K562 (cell line): ENCODE results near the gene HDHD2. TPM values are rescaled to one million over a fixed set of nuclear protein-coding genes. Genes with fewer than 3 reads are reported as not detected.

Source experiments
- ATAC-seq: fragments of 200-7000 bp; cut with Tn5 transposase; 3 replicates; pipeline ENCODE4 v1.9.1; 2020; ENCODE audit warnings: moderate library complexity
- BruUV-seq: library from RNA; stranded (reverse); fragments of 400-500 nt; replicated peaks from 2 replicates; lab custom pipeline; 2021; lab: Mats Ljungman, UMichigan
- CTCF ChIA-PET: fragments of 300-600 bp; formaldehyde crosslinking; extraction: SDS; loops from one replicate; lab custom pipeline; 2021; ENCODE audit warnings: low intra/inter-chr PET ratio; lab: Yijun Ruan, JAX
- POLR2A ChIA-PET: fragments of 300-600, 350-650 bp; sonication (Branson Sonifier 250); formaldehyde crosslinking; extraction: SDS; loops from one replicate; lab custom pipeline; 2021; ENCODE audit warnings: antibody characterized with exemption, inconsistent platforms; lab: Yijun Ruan, JAX
- DNase-seq, 4 experiments: peaks; one replicate each; pipeline versions ENCODE4 v3.0.0 to v3.0.0-alpha.2; 2011 to 2018; ENCODE audit warnings: low spot score in 3 of 4, mixed read lengths in 3 of 4; ENCODE audit errors: extremely low read depth in 1 of 4
- FAIRE-seq: peaks from 2 replicates; lab custom pipeline; 2011; peaks lifted over from hg19 to GRCh38; lab: Jason Lieb, UNC
- H2AFZ ChIP-seq: 2 replicates; pipeline ENCODE4 v1.6.0; 2011; ENCODE audit warnings: low read depth, low read length, control low read depth, inconsistent platforms
- H3K27ac ChIP-seq: fragments of 200-600 bp; 3 replicates; pipeline ENCODE4 v1.8.0; 2011; ENCODE audit warnings: low read depth, mild to moderate bottlenecking, control low read depth, inconsistent platforms, low read length, moderate library complexity, mixed read lengths; ENCODE audit errors: extremely low read depth
- H3K27me3 ChIP-seq, 2 experiments: fragments of 300-600 bp in 1 of 2; 2 replicates in 1 of 2; 3 replicates in 1 of 2; pipeline versions ENCODE4 v1.6.0 to v1.8.0; 2011; ENCODE audit warnings: inconsistent platforms in 2 of 2, low read length in 2 of 2, mild to moderate bottlenecking in 1 of 2, mixed read lengths in 1 of 2, moderate library complexity in 1 of 2; ENCODE audit not compliant: control insufficient read depth in 2 of 2, insufficient read depth in 2 of 2
- H3K36me3 ChIP-seq: fragments of 300-600 bp; 3 replicates; pipeline ENCODE4 v1.8.0; 2011; ENCODE audit warnings: mild to moderate bottlenecking, low read length, inconsistent platforms; ENCODE audit not compliant: control insufficient read depth, insufficient read depth
- H3K4me1 ChIP-seq, 2 experiments: fragments of 200-600 bp in 1 of 2; replicated peaks in 1 of 2; 2 replicates in 1 of 2; 3 replicates in 1 of 2; pipeline versions ENCODE4 v1.5.1 to v1.8.0; 2011; ENCODE audit warnings: inconsistent platforms in 2 of 2, low read length in 2 of 2, mild to moderate bottlenecking in 1 of 2, mixed read lengths in 1 of 2, moderate library complexity in 1 of 2; ENCODE audit not compliant: control insufficient read depth in 2 of 2, insufficient read depth in 2 of 2
- H3K4me2 ChIP-seq: 2 replicates; pipeline ENCODE4 v1.6.1; 2011; ENCODE audit warnings: low read length, control low read depth, inconsistent platforms, mixed read lengths; ENCODE audit not compliant: insufficient read depth
- H3K4me3 ChIP-seq: fragments of 200-600 bp; sonication (generic), shearing (Covaris generic); 2 replicates; pipeline ENCODE4 v1.5.1; 2016; ENCODE audit warnings: control low read depth, inconsistent platforms
- H3K79me2 ChIP-seq: fragments of 200-600 bp; 3 replicates; pipeline ENCODE4 v1.8.0; 2011; ENCODE audit warnings: low read length, inconsistent platforms; ENCODE audit not compliant: control insufficient read depth, insufficient read depth
- H3K9ac ChIP-seq, 2 experiments: 2 replicates each; pipeline versions ENCODE4 v1.6.0 to v1.6.1; 2011; ENCODE audit warnings: low read depth in 2 of 2, low read length in 2 of 2, control low read depth in 1 of 2, inconsistent platforms in 1 of 2, mild to moderate bottlenecking in 1 of 2, mixed read lengths in 1 of 2; ENCODE audit not compliant: insufficient read depth in 1 of 2
- H3K9me1 ChIP-seq: one replicate; pipeline ENCODE4 v1.6.0; 2011; ENCODE audit warnings: inconsistent platforms, mild to moderate bottlenecking, low read length, moderate library complexity; ENCODE audit not compliant: control insufficient read depth, insufficient read depth
- H3K9me3 ChIP-seq: replicated peaks from 2 replicates; pipeline ENCODE4 v1.5.1; 2011; ENCODE audit warnings: low read depth, low read length, inconsistent platforms; ENCODE audit not compliant: control insufficient read depth, insufficient read depth
- H4K20me1 ChIP-seq: replicated peaks from 2 replicates; pipeline ENCODE4 v1.6.1; 2011; ENCODE audit warnings: low read length, inconsistent platforms, mixed read lengths; ENCODE audit not compliant: control insufficient read depth, insufficient read depth
- NR3C1 ChIP-seq: sonication (generic); formaldehyde crosslinking; IDR thresholded peaks from 2 replicates; pipeline ENCODE4 v1.8.1; 2022; ENCODE audit warnings: missing genetic modification reagents
- ZZZ3 ChIP-seq: fragments of 450-650 bp; IDR thresholded peaks from 2 replicates; pipeline ENCODE4 v1.6.1; 2016; ENCODE audit warnings: antibody characterized with exemption, mild to moderate bottlenecking, moderate library complexity
- WGBS: fragments of 100-300 bp; shearing (Covaris generic); methylation state at CpG from one replicate; pipeline ENCODE4 v1.1.6; 2016; ENCODE audit warnings: low coverage, mixed read lengths; ENCODE audit not compliant: insufficient coverage; ENCODE audit errors: missing lambda C conversion rate; 5-methylcytosine and 5-hydroxymethylcytosine counted together
- in situ Hi-C: fragments of 300-500 bp; cut with MboI; formaldehyde crosslinking; loops from 4 replicates; pipeline ENCODE4 v1.15.0; 2018; ENCODE audit warnings: inconsistent platforms, mixed read lengths
- intact Hi-C: fragments of 100-400 bp; cut with micrococcal nuclease; formaldehyde crosslinking; loops from 2 replicates; pipeline ENCODE4 v1.14.2; 2022
- polyA plus RNA-seq, 8 experiments: library from polyadenylated mRNA; depleted of rRNA in 4 of 8; stranded (reverse) in 5 of 8; unstranded in 3 of 8; fragments of >200 nt; fragmentation: Nextera tagmentation in 2 of 8; fragmentation: Illumina TruSeq in 1 of 8; extraction: Ambion mirVana in 2 of 8; extraction: Trizol in 1 of 8; gene quantifications; 2 replicates each; pipeline versions ENCODE4 v1.2.1 to v1.2.3, GENCODE V29; 2011 to 2014; ENCODE audit warnings: inconsistent platforms in 1 of 8, missing spikeins in 1 of 8
- total RNA-seq, 7 experiments: library from RNA; depleted of rRNA in 6 of 7; stranded (reverse); fragments of >200 nt in 6 of 7; fragmentation: Illumina TruSeq in 2 of 7; extraction: Trizol in 2 of 7; gene quantifications; 2 replicates each; pipeline versions ENCODE4 v1.2.1 to v1.2.3, GENCODE V29; 2011 to 2021; ENCODE audit warnings: low replicate concordance in 1 of 7
- TF ChIP-seq, protein P1 (sequence below): fragments of 200-800 bp; sonication (Bioruptor generic); IDR thresholded peaks from 2 replicates; pipeline ENCODE4 v1.6.1; 2016; ENCODE audit warnings: missing genetic modification characterization, missing compliant biosample characterization

Gene HDHD2
- total and polyA plus RNA-seq, 9 of the 15 experiments (the other 6 are each of a cell fraction or from before 2014, with no cell fraction given): 6.8 to 25.2 (median 21.5) TPM

DNA sequence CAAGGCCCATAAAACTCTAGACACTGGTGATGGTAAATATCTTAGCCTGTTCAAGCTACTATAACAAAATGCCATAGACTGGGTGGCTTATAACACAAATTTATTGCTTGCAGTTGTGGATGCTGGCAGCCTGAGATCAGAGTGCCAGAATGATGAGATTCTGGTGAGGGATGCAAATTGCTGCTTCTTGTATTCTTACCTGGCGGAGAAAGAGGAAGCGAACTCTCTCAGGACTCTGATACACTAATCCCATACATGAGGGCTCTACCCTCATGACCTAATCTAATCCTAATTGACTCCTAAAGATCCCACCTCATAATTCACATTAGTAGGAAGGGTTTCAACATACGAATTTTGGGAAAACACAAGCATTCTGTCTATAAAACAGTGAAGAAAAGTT is 30.5 kb upstream of the HDHD2 start:
- intact Hi-C loops: no loop called here
- FAIRE-seq: no peak
- H3K4me2 ChIP-seq: no peak overlapping the region
- H4K20me1 ChIP-seq: no peaks in the 10 kb centered on the region
- no peak for DNase-seq
- POLR2A ChIA-PET: no interaction called here
- in situ Hi-C loops: no loop called here
- H3K9me3 ChIP-seq: peaks cover 10% of the 10 kb centered on the region
- no peaks in the 10 kb centered on the region for H3K9me1 ChIP-seq
- ATAC-seq: no peak
- no peak overlapping the region for H3K4me3 ChIP-seq
- H3K79me2 ChIP-seq: peaks cover 4% of the 10 kb centered on the region
- no peak overlapping the region for H2AFZ ChIP-seq
- peaks cover 0 to 12% of the 10 kb centered on the region in 2 experiments; a peak in 4 of 5 replicates for H3K4me1 ChIP-seq
- no peaks in the 10 kb centered on the region for H3K36me3 ChIP-seq
- CTCF ChIA-PET: no interaction called here
- TF ChIP-seq NR3C1 (CRISPR knock-in tag) (no peak), ZZZ3 (no peak)
- TF ChIP-seq, protein P1, sequence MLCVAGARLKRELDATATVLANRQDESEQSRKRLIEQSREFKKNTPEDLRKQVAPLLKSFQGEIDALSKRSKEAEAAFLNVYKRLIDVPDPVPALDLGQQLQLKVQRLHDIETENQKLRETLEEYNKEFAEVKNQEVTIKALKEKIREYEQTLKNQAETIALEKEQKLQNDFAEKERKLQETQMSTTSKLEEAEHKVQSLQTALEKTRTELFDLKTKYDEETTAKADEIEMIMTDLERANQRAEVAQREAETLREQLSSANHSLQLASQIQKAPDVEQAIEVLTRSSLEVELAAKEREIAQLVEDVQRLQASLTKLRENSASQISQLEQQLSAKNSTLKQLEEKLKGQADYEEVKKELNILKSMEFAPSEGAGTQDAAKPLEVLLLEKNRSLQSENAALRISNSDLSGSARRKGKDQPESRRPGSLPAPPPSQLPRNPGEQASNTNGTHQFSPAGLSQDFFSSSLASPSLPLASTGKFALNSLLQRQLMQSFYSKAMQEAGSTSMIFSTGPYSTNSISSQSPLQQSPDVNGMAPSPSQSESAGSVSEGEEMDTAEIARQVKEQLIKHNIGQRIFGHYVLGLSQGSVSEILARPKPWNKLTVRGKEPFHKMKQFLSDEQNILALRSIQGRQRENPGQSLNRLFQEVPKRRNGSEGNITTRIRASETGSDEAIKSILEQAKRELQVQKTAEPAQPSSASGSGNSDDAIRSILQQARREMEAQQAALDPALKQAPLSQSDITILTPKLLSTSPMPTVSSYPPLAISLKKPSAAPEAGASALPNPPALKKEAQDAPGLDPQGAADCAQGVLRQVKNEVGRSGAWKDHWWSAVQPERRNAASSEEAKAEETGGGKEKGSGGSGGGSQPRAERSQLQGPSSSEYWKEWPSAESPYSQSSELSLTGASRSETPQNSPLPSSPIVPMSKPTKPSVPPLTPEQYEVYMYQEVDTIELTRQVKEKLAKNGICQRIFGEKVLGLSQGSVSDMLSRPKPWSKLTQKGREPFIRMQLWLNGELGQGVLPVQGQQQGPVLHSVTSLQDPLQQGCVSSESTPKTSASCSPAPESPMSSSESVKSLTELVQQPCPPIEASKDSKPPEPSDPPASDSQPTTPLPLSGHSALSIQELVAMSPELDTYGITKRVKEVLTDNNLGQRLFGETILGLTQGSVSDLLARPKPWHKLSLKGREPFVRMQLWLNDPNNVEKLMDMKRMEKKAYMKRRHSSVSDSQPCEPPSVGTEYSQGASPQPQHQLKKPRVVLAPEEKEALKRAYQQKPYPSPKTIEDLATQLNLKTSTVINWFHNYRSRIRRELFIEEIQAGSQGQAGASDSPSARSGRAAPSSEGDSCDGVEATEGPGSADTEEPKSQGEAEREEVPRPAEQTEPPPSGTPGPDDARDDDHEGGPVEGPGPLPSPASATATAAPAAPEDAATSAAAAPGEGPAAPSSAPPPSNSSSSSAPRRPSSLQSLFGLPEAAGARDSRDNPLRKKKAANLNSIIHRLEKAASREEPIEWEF (CRISPR knock-in tag): no peak
- no peak overlapping the region for H3K27ac ChIP-seq
- no TSS peak for BruUV-seq
- H3K9ac ChIP-seq: no peak overlapping the region
- 67% methylated on average over 3 of the region's 3 CpGs for WGBS
- no peaks in the 10 kb centered on the region for H3K27me3 ChIP-seq
